GM19467 (cell line): Measurements from ENCODE around the gene EXD3.

Experiments
- ATAC-seq: cut with Tn5 transposase; IDR thresholded peaks from one replicate; pipeline ENCODE4 v1.9.1; 2021; ENCODE audit warnings: mild to moderate bottlenecking, moderate library complexity; ENCODE audit not compliant: unreplicated experiment

Gene EXD3

DNA sequence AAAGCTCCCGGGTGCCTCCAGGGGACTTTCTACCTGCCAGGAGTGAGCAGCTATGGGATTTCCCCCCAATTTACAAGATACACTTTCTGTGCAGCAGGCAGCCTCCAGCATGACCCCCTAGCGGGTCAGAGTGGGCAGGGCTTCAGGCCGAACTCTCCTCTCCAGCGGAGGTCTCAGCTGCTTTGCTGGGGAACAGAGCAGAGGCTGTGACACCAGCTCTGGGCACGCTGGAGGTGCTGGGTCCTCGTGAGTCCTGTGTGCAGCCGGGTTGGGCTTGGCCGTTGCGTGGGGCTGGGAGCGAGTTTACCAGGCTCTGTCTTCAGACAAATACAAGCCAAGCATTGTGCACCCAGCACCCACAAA lies 123.8 kb downstream of the EXD3 start:
- no peak for ATAC-seq

DNA sequence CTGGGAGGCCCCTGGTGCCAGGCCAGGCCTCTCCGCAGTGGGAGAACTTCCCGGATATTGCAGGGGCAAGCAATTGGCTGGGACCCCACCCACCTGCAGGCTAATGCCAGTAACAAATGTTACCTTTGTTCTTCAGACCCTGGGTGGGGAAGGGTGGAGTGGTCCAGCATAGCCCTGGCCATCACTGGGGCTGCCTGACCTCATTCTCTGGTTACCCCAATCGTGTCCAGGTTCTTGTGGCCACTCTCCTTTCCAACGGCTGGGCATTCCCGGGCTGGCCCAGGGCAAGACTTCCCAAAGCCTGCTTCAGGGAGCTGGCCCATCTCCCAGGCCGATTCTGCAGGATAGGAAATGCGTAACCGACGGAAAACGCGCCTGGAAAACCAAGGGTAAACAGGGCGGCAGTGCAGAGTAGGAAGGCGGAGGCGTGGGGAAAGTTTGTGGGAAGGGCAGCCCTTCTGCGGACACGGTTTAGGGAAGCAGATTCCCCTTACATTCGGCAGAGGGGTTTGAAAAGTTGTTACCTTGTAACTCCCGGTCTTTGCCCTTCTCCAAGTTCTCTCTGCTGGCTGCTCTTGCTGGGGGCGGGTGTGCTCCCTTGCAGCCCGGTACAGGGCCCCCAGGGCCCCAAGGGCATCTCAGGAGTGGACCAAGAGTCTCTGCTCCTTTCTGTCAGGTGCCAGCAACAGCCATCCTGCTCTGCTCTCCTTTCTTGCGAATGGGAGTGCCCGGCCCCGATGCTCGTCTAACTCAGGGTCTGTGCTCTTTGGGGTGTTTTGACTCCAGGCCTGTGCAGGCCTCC lies 124.4 kb downstream of the EXD3 start:
- no peak for ATAC-seq

DNA sequence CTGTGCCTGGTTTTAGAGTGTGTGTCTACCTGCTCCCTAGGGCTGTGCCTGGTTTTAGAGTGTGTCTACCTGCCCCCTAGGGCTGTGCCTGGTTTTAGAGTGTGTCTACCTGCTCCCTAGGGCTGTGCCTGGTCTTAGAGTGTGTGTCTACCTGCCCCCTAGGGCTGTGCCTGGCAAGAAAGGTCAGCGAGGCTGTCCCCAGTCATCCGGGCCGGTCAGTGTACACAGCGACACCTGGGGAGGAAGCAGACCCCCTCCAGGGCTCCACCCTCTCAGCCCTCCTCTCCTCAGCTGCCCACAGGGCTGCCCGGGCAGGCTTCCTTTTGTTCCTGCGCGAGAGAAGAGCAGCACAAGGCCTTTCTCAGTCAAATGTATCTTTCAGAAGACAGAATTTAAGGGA lies 125.0 kb downstream of the EXD3 start:
- no peak for ATAC-seq

DNA sequence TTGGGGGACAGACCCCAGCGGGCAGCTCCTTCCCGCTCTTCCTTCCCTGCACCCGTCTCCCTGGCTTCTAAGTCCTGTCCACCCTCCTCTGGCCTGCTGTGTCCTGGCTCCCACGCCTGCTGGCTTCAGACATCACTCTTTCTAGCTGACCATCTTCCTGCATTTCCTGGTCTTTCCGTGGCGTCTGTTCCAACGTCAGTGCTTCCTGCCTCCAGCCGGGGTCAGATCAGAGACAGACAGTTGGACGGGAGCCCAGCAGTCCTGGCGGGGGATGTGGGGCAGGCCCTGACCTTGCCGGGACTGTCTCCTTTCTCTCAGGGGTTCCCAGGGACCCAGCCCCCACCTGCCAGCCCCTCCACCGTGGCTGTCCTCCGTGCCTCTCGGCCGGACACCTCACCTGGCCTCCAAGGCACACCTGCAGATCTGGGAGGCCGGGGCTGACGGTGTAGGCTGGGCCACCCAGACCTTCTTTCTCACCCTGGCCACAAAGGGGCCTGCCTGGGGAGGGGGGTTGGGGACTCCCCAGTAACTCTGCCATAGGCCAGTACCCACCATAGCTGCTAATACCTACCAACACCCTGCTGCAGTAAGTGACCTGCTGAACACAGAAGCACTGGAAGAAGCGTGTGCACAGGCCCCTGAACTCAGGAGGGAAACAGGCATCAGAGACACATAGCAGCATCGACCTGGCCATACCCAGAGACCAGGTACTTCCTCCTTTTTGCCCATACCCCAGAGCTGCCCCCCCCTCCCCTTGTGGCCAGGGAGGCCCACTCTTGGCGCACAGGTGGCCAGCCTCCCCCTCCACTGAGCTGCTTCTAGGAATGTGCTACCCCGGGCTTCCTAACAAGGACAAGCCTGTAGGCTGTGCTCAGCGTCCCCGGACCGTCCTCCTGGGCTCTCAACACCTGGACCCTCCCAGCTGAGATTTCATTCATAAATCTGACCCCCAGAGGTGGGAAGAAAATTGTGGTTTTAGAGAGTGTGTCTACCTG lies 126.0 kb downstream of the EXD3 start:
- ATAC-seq: no peak

DNA sequence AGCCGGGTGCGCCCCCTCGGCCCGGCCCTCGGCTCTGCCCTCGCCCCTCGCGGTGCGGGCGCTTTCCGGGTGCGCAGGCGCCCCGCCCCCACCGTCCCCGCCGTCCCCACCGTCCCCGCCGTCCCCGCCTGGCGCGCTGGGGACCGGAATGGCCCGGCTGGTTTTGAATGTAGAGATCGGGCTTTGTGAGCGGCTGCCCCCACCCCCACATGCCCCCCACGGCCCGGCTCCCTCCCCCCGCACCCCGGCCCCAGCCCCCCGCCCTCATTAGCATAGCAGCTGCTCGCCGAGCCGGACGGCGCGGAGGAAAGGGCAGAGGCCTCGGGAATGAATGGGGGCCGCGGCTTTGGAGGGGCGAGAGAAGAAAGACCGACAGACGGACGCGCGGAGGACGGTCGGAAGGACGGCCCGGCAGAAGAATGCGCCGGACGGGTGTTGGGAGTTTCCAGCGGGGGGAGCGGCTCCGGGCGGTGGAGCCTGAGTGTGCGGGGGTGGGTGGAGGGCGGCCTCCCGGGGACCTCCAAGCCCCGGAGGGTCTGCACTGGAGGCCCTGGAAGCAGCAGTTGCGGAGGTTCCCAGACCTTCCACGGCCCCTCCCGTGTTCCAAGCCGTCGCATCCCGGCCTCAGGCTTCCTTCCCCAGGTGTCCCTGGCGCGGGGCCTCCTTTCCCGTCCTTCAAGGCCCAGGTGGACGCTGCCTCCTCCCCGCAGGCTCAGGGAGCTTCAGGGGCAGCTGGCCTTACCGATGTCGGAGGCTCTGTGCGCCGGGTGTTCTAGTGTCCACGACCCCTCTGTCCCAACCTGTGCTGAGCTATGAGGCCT lies 126.9 kb downstream of the EXD3 start:
- no peak for ATAC-seq

GRCh38 chr9:137295238-137295811 lies 127.6 kb downstream of the EXD3 start:
- no peak for ATAC-seq

DNA sequence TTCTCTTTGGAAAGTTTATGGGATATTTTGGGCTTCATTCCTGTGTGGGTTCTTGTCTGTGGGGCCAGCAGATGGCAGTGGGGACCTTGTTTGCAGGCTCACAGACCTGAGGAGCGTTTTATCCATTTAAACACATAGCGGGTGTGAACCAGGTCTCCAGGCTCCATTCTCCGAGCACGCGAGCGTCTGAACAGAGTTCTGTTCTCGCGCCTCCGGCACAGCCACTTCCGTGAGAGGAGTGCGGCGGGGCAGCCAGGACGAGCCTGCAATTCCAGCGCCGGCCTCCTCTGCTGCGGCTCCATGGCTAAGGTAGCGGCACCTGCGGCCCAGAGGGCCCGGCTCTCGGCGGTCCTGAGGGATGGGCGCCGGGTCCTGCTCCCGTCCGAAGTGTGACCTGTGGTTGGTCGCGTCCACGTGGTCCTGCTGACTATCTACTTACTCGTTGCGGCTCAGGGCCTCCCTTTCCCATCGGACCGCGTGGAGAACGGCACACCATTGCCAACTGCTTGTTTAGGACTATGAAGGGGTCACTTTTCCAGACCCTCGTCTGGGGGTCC lies 128.2 kb downstream of the EXD3 start:
- ATAC-seq: no peak

DNA sequence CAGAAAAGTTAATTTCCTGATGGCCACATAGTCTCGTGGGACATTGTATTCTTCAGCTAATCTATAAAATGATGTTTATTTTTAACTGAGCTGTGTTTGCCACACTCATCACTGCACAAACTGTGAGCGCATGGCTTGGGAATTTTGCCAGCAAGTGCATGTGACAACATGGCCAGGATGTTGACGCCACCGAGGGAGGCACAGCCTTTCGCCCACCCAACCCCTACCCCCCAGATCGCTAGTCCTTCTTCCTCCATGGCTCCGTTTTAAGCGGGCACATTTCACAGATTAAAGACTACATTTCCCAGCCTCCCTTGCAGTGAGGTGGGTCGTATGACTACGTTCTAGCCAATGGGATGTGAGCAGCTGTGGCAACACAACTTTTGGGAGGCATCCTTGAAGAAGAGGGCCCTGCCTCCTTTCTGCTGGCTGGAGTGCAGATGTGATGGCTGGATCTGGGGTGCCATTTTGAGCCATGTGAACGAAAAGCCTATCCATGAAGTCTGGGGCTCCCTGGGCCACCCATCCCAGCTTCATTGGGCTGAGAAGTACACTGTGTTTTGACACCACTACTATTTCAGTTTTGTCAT lies 128.8 kb downstream of the EXD3 start:
- no peak for ATAC-seq

DNA sequence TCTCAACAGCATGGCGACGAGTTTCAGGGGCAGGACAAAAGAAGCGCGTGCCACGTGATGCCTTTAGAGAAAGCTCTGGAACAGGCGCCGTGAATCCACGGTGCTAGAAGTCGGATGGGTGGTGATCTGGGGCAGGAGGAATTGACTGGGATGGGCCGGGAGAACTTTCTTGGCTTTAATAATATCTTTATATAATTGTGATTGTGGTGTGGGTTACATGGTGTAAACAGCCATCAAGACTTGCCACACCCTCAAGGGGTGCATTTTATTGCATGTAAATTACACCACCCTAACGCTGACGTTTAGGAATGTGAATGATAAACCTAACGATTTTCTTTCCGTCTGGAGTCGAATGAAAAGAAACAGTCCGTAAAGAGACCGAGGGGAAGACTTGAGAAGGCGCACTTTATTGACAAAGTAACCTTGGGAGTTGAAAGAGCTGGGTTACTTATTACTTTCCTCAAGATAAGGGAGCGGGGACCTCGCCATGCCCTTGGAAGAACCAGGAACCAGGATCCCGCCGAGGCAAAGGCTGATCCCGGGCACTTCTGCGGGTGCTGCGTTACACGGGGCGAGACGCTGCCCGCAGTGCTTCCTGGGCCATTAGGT lies 129.4 kb downstream of the EXD3 start:
- ATAC-seq: no peak

DNA sequence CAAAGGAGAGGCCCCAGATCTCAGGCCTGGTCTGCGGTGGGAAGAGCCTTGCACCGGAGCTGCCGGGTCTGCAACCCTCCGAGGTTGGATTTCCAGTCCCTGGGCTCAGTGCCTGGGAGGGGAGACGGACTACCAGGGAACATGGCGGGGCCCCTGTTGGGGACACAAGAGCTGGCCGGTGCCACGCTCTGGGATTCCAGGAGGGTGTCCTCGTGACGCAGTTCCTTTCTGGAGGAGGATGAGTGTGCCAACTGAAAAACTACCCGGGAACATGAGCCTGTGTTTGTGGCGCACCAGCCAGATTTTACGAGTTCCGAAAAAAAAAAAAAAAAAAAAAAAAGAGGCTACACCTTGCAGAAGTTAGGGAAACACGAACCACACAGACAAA lies 129.9 kb downstream of the EXD3 start:
- no peak for ATAC-seq

DNA sequence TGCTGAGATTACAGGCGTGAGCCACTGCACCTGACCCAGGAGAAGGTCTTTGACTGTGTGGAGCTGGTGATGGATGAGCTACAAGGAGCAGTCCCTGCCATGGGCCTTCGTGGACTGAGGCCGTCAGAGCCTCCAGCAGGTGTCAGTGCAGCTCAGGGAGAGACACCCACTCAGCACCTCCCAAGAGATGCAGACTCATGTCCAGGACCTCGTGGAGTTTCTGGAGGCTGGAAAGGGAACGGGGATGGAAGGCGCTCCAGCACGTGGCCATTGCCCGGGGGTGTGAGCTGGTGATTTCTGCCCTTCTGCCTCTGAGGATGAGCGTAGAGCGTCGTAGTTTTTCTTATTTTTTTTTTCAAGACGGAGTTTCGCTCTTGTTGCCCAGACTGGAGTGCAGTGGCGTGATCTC lies 136.0 kb downstream of the EXD3 start:
- ATAC-seq: no peak

- no peak for ATAC-seq
Observed at GRCh38 chr9:137281345-137282116, 141.4 kb downstream of the EXD3 start.

DNA sequence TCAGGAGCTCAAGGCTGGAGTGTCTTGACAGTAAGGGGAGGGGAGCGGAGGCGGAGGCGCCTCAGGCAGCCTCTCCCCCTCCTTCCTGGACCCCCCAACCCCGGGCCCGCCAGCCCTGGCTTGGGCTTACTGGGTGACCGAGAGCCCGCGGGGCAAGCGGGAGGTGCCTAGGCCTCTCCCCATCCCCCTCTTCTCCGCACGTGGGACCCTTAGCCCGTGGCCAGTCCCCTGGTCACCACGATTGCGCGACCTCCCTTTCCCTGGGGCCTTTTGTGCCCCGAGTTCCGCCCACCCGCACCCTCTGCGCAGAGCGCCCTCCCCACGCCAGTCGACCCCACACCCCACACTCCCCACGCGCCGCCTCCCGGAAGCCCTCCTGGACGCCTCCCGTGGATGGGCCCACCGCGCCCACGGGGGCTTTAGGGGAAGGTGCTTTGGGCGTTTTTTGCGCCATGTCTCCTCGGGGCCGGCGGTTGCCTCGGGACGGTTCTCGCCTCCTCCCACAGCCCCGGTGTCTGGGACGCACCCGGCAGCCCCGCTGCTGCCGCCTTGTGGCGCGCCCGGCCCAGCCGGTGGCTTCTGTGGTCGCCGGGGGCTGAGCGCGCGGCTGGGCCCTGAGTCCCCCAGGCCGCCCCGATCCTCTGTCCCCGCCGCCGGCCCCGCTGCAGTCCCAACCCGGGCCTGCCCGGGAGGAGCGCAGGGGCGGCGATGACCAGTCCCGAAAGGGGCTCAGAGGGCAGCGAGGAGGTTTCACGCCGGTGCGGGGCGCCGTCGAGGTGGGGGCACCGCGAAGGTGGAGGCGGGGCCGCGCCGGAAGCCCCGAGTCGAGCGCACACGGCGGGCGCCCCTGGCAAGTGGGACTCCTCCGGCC lies 142.3 kb downstream of the EXD3 start:
- ATAC-seq: no peak

GRCh38 chr9:137279741-137280473 lies 143.1 kb downstream of the EXD3 start:
- no peak for ATAC-seq

DNA sequence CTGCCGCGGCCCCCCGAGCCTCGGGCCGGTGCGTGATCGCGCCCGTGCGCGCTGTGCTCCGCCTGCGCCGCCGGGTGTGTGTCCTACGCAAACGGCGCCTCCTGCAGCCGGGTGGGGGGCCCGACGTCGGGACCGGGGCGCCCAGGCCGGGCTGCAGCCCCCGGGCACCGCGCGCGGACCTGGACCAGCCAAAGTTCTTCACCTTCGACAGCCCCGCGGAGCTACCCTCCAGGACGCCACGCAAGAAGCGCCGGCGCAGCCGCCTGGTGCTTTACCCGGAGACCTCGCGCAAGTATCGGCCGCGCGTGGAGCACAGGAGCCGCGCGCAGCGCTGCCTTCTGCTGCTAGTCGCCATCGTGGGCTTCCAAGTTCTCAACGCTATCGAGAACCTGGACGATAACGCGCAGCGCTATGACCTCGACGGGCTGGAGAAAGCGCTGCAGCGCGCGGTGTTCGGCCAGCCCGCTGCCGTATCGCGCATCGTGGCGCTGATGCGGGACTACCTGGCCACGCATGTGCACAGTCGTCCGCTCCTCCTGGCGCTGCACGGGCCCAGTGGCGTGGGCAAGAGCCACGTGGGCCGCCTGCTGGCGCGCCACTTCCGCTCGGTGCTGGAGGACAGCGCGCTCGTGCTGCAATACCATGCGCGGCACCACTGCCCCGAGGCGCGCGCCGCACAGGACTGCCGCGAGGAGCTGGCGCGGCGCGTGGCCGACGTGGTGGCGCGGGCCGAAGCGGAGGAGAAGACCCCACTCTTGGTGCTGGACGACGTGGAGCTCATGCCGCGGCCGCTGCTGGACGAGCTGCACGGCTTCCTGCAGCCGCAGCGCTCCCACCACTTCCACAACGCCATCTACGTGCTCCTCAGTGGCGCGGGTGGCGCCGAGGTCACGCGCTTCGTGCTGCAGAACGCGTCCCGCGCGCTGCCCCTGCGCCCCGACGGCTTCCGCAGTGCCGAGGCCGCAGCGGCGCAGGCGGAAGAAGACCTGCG lies 143.9 kb downstream of the EXD3 start:
- no peak for ATAC-seq

DNA sequence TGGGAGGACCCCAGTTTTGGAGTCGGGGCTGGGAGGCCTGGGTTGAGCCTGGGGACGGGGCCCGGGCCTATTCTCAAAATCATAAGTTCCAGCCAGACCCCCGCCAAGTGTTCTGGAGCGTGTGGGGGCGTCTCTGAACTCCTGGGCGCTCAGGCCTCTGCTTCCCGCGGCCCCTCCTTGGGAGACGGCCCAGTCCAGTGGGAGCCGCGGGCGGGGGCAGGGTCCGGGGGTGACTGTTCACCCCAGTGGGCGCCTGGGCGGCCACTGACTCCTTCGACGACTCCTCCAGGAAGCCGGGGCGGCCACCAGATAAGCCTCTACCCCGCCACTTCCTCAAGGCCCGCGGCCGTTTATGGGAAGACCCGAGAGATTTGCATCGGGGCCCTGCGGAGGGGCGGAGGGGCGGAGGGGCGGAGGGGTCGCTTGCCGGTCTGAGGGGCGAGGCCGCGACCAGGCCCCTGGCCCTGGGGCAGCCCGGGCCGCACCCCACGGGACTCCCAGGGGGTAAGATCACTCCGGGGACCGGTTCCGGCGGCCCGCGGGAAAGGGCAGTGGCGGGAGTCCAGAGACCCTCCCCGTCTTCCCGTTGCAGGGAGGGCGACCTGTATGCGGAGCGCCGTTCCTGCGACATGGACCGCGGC lies 144.8 kb downstream of the EXD3 start:
- no peak for ATAC-seq
